ENCODE measurements around the gene TMEM123.

TMEM123 gene

DNA sequence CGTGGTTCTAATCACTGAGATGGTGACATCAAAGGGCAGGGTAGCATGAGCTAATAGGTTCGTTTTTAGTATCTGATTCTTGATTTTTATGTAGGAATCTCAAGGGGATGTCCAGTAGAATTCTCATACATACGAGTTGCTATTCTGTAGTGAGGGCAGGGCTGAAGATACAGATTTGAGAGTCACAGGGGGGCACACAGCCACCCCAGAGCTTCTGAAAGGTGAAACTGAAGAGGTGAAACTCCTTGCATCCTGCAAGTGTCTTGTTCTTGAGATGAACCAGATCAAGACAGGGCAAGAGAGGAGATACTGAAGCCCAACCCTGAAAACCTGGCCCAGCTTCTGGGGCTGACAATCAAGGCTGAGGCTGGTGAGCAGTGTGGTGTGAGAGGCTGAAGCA is 35.6 kb upstream of the TMEM123 start:
- Histone ChIP-seq H3K36me3 (ENCODE audit: insufficient read depth, low read length) (no peaks in the 10 kb centered on the region), H3K27me3 (ENCODE audit: control insufficient read depth, insufficient read depth, low read length) (no peaks in the 10 kb centered on the region), H3K9me3 (replicated peaks; ENCODE audit: low read length) (no peaks in the 10 kb centered on the region), H3K4me3 (ENCODE audit: low read length) (no peak overlapping the region), H3K9ac (ENCODE audit: low read depth, low read length) (no peak overlapping the region), H3K4me2 (ENCODE audit: low read length) (no peak overlapping the region), H3K4me1 (ENCODE audit: control insufficient read depth, insufficient read depth, low read length) (peaks cover 4% of the 10 kb centered on the region)

DNA sequence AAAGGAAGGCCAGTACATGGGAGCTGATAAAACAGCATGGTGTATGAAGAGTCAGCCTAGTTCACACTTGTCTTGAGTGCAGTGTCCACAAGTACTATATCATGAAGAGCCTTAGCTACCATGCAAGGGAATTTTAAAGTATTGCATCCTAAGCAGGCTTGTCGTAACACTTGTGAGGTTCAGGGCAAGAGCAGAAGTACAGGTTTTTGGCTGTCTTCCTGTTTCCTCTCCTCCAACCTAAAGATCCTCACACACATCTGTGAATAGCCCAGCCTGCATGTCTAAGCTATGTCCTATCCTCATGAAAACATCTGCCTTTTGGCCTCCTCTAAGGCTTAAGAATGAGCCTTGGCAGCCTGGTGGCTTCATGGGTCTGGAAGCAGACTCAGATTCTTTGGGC is 34.6 kb upstream of the TMEM123 start:
- Histone ChIP-seq H3K36me3 (ENCODE audit: insufficient read depth, low read length) (no peaks in the 10 kb centered on the region), H3K4me2 (ENCODE audit: low read length) (no peak overlapping the region), H3K4me3 (ENCODE audit: low read length) (no peak overlapping the region), H3K9me3 (replicated peaks; ENCODE audit: low read length) (no peaks in the 10 kb centered on the region), H3K9ac (ENCODE audit: low read depth, low read length) (no peak overlapping the region), H3K4me1 (ENCODE audit: control insufficient read depth, insufficient read depth, low read length) (peaks cover 4% of the 10 kb centered on the region), H3K27me3 (ENCODE audit: control insufficient read depth, insufficient read depth, low read length) (no peaks in the 10 kb centered on the region)

DNA sequence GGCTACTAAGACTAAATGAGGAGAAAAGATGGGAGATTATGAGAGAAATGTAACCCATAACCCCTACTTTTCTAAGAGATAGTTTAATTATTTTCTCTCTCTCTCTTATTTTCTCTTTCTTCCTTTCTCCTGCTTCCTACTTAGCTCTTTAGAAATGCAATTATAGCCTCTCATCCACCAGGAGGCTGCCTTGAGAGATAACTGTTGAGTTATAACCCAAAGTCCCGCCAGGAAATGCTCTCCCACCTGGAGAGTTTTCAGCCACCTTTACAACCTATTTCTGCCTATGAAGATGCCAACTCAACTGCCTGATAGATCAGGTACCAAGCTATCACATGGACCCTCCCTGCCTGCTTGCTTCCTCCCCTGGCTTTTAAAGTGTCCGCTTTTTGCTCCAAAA is 34.0 kb upstream of the TMEM123 start:
- Histone ChIP-seq H3K9ac (ENCODE audit: low read depth, low read length) (no peak overlapping the region), H3K27me3 (ENCODE audit: control insufficient read depth, insufficient read depth, low read length) (no peaks in the 10 kb centered on the region), H3K4me2 (ENCODE audit: low read length) (no peak overlapping the region), H3K4me1 (ENCODE audit: control insufficient read depth, insufficient read depth, low read length) (peaks cover 4% of the 10 kb centered on the region), H3K9me3 (replicated peaks; ENCODE audit: low read length) (no peaks in the 10 kb centered on the region), H3K36me3 (ENCODE audit: insufficient read depth, low read length) (no peaks in the 10 kb centered on the region), H3K4me3 (ENCODE audit: low read length) (no peak overlapping the region)

DNA sequence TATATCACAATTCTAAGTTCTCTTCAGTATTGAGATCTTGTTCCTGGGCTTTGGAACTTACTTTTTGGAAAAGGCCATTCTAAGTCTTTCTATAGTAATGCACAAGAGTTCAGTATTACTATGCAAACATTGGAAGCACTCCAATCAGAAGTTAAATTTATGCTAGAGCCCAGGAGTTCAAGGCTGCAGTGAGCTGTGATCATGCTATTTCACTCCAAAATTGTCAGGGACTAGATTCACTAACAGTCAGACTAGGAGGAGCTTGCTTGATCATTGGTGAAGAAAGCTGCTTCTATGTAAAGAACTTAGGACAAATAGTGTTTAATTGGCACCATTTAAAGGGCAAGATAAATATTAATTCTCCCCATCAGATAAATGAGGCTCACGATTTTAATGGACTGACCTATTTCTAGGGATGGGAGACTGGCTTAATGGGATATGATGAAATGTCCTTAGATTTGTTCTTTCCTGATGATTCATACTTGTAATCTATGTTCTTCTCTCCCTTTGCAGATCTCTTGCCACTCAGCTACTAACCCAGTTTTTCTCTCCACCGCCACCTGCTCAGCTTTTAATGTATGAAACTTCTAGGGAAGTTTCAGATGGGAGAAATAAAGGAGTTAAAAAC is 32.6 kb upstream of the TMEM123 start:
- Histone ChIP-seq H3K4me3 (ENCODE audit: low read length) (no peak overlapping the region), H3K9ac (ENCODE audit: low read depth, low read length) (no peak overlapping the region), H3K4me2 (ENCODE audit: low read length) (no peak overlapping the region), H3K36me3 (ENCODE audit: insufficient read depth, low read length) (no peaks in the 10 kb centered on the region), H3K4me1 (ENCODE audit: control insufficient read depth, insufficient read depth, low read length) (peaks cover 4% of the 10 kb centered on the region), H3K9me3 (replicated peaks; ENCODE audit: low read length) (no peaks in the 10 kb centered on the region), H3K27me3 (ENCODE audit: control insufficient read depth, insufficient read depth, low read length) (no peaks in the 10 kb centered on the region)

DNA sequence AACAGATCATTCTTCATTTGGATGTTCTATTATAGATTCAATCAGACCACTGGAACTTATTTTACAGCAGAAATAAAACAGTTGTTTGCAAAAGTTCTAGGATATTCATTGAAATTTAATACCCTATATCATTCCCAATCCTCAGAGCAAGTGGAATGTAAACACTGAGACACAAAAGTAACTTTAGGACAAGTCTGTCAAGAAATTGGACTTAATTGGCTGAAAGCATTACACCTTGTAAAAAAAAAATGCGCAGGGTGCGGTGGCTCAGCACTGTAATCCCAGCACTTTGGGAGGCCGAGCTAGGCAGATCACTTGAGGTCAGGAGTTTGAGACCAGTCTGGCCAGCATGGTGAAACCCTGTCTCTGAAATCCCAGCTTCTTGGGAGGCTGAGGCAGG is 29.9 kb upstream of the TMEM123 start:
- Histone ChIP-seq H3K9me3 (replicated peaks; ENCODE audit: low read length) (no peaks in the 10 kb centered on the region), H3K4me3 (ENCODE audit: low read length) (no peak overlapping the region), H3K4me1 (ENCODE audit: control insufficient read depth, insufficient read depth, low read length) (peaks cover 4% of the 10 kb centered on the region), H3K36me3 (ENCODE audit: insufficient read depth, low read length) (no peaks in the 10 kb centered on the region), H3K4me2 (ENCODE audit: low read length) (no peak overlapping the region), H3K27me3 (ENCODE audit: control insufficient read depth, insufficient read depth, low read length) (no peaks in the 10 kb centered on the region), H3K9ac (ENCODE audit: low read depth, low read length) (no peak overlapping the region)

DNA sequence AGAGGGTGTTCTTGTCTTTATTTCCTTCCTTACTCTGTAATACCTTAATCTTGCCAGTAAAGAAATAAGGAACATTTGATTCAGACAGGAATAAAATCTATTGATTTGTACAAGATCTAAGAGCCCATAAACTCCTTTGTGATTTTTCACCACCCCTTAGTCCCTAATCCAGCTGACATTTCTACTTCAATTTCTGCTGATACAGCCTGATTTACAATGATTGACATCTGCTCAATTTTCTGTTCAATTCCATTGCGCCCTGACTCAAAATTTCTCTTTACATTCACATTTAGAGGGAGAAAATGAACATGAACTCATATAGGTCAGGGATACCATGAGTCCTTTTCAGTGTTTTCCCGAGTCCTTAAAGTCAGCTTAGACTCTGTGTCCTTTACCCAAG is 27.2 kb upstream of the TMEM123 start:
- no peak overlapping the region for H3K4me3 ChIP-seq (ENCODE audit: low read length)
- no peaks in the 10 kb centered on the region for H3K36me3 ChIP-seq (ENCODE audit: insufficient read depth, low read length)
- H3K4me1 ChIP-seq (ENCODE audit: control insufficient read depth, insufficient read depth, low read length): no peaks in the 10 kb centered on the region
- no peak overlapping the region for H3K4me2 ChIP-seq (ENCODE audit: low read length)
- no peaks in the 10 kb centered on the region for H3K27me3 ChIP-seq (ENCODE audit: control insufficient read depth, insufficient read depth, low read length)
- no peak overlapping the region for H3K9ac ChIP-seq (ENCODE audit: low read depth, low read length)
- no peaks in the 10 kb centered on the region for H3K9me3 ChIP-seq (replicated peaks; ENCODE audit: low read length)

DNA sequence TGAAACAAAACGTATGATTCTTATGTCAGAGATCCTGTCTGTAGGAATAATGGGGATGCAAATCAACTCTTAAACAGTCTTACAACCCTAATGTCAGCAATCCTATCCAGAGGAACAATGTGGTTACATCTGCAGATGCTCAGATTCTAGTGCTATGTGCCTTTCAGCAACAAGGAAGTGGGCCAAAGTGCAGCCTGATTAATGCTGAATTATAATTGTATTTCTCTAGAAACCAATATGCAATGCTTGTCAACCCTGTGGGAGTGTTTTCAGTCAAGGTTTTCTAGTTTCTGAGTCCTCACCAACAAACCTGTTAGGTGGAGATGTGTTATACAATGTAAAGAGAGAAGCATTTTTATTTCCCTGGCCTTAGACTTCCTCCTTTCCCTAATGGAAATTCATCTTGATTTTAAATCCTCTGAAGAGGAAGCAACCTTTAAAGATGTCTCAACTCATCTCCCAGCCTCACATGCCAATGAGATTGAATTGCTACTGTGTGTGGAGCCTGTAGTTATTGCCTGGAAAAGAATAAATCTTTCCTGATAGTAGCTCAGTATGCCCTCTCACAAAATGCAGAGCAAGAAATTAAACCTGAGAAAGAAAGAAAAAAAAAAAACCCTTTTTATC is 26.2 kb upstream of the TMEM123 start:
- H3K27me3 ChIP-seq (ENCODE audit: control insufficient read depth, insufficient read depth, low read length): no peaks in the 10 kb centered on the region
- H3K9me3 ChIP-seq (replicated peaks; ENCODE audit: low read length): no peaks in the 10 kb centered on the region
- no peaks in the 10 kb centered on the region for H3K36me3 ChIP-seq (ENCODE audit: insufficient read depth, low read length)
- no peaks in the 10 kb centered on the region for H3K4me1 ChIP-seq (ENCODE audit: control insufficient read depth, insufficient read depth, low read length)
- H3K4me2 ChIP-seq (ENCODE audit: low read length): no peak overlapping the region
- H3K4me3 ChIP-seq (ENCODE audit: low read length): no peak overlapping the region
- H3K9ac ChIP-seq (ENCODE audit: low read depth, low read length): no peak overlapping the region

DNA sequence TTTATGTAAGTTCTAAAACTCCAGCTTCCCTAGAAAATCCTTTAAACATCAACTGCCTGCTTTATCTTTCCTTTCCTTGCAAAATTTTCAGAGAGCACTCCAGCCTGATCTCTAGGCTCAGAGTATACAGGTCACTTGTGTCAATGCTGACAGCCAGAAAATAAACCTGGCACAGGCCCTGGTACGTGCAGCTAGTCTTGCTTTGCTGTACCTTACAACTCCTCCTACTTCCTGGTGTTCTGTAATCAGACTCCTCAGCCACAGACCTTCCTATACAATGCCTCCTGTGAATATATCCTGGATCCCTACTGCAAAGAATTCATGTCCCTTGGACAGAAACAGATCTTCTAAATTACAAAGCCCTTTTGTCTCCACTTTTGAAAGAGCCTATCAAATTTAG is 24.2 kb upstream of the TMEM123 start:
- Histone ChIP-seq H3K36me3 (ENCODE audit: insufficient read depth, low read length) (no peaks in the 10 kb centered on the region), H3K9me3 (replicated peaks; ENCODE audit: low read length) (no peaks in the 10 kb centered on the region), H3K4me2 (ENCODE audit: low read length) (no peak overlapping the region), H3K9ac (ENCODE audit: low read depth, low read length) (no peak overlapping the region), H3K4me1 (ENCODE audit: control insufficient read depth, insufficient read depth, low read length) (no peaks in the 10 kb centered on the region), H3K27me3 (ENCODE audit: control insufficient read depth, insufficient read depth, low read length) (no peaks in the 10 kb centered on the region), H3K4me3 (ENCODE audit: low read length) (no peak overlapping the region)

DNA sequence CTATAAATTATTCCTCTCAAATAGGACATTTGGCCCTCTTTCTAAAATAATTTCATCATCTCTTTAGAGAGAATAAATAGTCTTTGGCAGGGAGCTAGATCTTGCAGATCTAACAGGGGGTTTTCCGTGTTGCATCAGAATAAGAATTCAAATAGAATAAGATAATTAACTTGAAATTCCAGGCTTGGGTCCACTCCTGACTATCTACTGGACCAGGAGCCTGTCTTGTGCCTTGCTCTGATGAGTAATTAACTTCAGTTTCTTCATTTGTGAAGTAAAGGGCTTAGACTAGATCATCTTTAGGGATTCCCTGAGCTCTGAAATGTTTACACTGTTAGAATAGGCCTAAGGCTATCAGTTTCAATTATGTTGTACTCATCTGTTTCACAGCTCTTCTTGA is 23.5 kb upstream of the TMEM123 start:
- H3K4me2 ChIP-seq (ENCODE audit: low read length): no peak overlapping the region
- H3K27me3 ChIP-seq (ENCODE audit: control insufficient read depth, insufficient read depth, low read length): no peaks in the 10 kb centered on the region
- no peak overlapping the region for H3K4me3 ChIP-seq (ENCODE audit: low read length)
- H3K9ac ChIP-seq (ENCODE audit: low read depth, low read length): no peak overlapping the region
- H3K4me1 ChIP-seq (ENCODE audit: control insufficient read depth, insufficient read depth, low read length): no peaks in the 10 kb centered on the region
- H3K36me3 ChIP-seq (ENCODE audit: insufficient read depth, low read length): no peaks in the 10 kb centered on the region
- H3K9me3 ChIP-seq (replicated peaks; ENCODE audit: low read length): no peaks in the 10 kb centered on the region

DNA sequence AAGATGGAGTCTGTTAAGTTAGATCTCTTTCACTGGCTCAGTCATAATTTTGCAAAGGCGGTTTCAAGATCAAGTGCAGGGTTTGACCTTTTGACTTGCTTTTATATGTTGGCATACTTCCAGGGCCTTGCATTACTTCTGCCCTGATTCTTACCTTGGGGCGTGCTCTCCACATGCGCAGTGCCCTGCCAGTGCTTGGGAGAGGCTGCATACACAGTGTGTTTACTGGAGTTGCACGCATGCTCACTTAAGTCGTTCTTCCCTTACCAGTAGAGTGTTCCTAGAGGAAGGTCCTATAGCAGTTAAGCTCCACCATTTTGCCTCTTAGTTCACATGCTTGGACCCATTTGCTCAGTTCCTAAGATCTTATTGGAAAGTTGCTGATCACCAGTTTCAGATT is 21.0 kb upstream of the TMEM123 start:
- Histone ChIP-seq H3K4me1 (ENCODE audit: control insufficient read depth, insufficient read depth, low read length) (peaks cover 13% of the 10 kb centered on the region), H3K4me2 (ENCODE audit: low read length) (no peak overlapping the region), H3K9ac (ENCODE audit: low read depth, low read length) (no peak overlapping the region), H3K27me3 (ENCODE audit: control insufficient read depth, insufficient read depth, low read length) (no peaks in the 10 kb centered on the region), H3K4me3 (ENCODE audit: low read length) (no peak overlapping the region), H3K36me3 (ENCODE audit: insufficient read depth, low read length) (no peaks in the 10 kb centered on the region), H3K9me3 (replicated peaks; ENCODE audit: low read length) (no peaks in the 10 kb centered on the region)

DNA sequence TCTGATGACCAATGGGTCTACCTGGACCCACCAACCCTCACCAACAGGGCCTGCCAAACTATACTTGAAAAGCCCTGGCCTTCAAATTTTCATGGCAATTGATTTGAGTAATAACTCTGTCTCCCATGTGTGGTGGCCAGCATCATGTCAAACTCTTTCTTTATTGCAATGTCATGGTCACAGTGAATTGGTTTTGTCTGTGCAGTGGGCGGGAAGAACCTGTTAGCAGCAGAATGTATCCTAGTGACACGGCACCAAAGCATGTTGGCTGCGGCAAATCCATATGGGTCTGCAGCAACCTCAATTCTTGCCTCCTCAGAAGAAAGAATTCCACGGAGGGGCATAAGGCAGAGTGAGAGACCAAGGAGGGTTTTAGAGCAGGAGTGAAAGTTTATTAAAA is 19.6 kb upstream of the TMEM123 start:
- H3K4me3 ChIP-seq (ENCODE audit: low read length): no peak overlapping the region
- no peaks in the 10 kb centered on the region for H3K9me3 ChIP-seq (replicated peaks; ENCODE audit: low read length)
- H3K27me3 ChIP-seq (ENCODE audit: control insufficient read depth, insufficient read depth, low read length): no peaks in the 10 kb centered on the region
- H3K4me1 ChIP-seq (ENCODE audit: control insufficient read depth, insufficient read depth, low read length): peaks cover 17% of the 10 kb centered on the region
- no peak overlapping the region for H3K4me2 ChIP-seq (ENCODE audit: low read length)
- H3K9ac ChIP-seq (ENCODE audit: low read depth, low read length): no peak overlapping the region
- no peaks in the 10 kb centered on the region for H3K36me3 ChIP-seq (ENCODE audit: insufficient read depth, low read length)

DNA sequence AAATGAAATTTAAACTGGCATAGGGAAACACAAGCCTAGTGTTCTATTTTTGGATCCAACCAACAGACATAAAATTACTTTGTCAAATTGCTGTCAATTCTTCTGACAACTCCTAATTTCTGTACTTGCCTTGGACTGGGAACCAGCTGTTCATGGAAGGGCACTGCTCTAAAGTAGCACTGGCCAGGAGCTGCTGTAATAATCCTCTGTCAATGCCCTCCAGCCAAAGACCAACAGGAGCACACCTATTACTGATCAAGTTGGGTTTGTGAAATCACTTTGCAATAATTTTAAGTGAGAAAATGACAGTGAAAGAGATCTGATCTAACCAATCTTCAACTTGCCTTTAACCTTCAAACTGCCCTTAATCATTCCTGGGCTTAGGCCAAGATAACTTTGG is 18.9 kb upstream of the TMEM123 start:
- Histone ChIP-seq H3K4me2 (ENCODE audit: low read length) (no peak overlapping the region), H3K9ac (ENCODE audit: low read depth, low read length) (no peak overlapping the region), H3K27me3 (ENCODE audit: control insufficient read depth, insufficient read depth, low read length) (no peaks in the 10 kb centered on the region), H3K4me1 (ENCODE audit: control insufficient read depth, insufficient read depth, low read length) (peaks cover 17% of the 10 kb centered on the region), H3K4me3 (ENCODE audit: low read length) (no peak overlapping the region), H3K9me3 (replicated peaks; ENCODE audit: low read length) (no peaks in the 10 kb centered on the region), H3K36me3 (ENCODE audit: insufficient read depth, low read length) (no peaks in the 10 kb centered on the region)

Data from skeletal muscle satellite cell (primary cell).